HEK293 (cell line): ENCODE results near the gene HGD.

Source experiments
- ZNF121 ChIP-seq: fragments of 450-650 bp; formaldehyde crosslinking; IDR thresholded peaks from 2 replicates; pipeline ENCODE4 v1.5.1; 2016; ENCODE audit warnings: missing biosample characterization, missing genetic modification characterization
- ZNF140 ChIP-seq: fragments of 450-650 bp; formaldehyde crosslinking; IDR thresholded peaks from 2 replicates; pipeline ENCODE4 v1.5.1; 2016; ENCODE audit warnings: missing biosample characterization, missing genetic modification characterization
- ZNF175 ChIP-seq: fragments of 450-650 bp; formaldehyde crosslinking; IDR thresholded peaks from 2 replicates; pipeline ENCODE4 v1.5.1; 2016; ENCODE audit warnings: missing biosample characterization, missing genetic modification characterization
- ZNF239 ChIP-seq: fragments of 450-650 bp; formaldehyde crosslinking; IDR thresholded peaks from 2 replicates; pipeline ENCODE4 v1.5.1; 2016; ENCODE audit warnings: missing biosample characterization, missing genetic modification characterization
- ZSCAN23 ChIP-seq: fragments of 450-650 bp; formaldehyde crosslinking; IDR thresholded peaks from 2 replicates; pipeline ENCODE4 v1.5.1; 2016; ENCODE audit warnings: missing biosample characterization, missing genetic modification characterization
- TF ChIP-seq, protein P1 (sequence below): fragments of 450-650 bp; formaldehyde crosslinking; IDR thresholded peaks from 2 replicates; pipeline ENCODE4 v1.5.1; 2016; ENCODE audit warnings: missing biosample characterization, missing genetic modification characterization, low read depth
- TF ChIP-seq, protein P2 (sequence below): fragments of 450-650 bp; formaldehyde crosslinking; IDR thresholded peaks from 2 replicates; pipeline ENCODE4 v1.5.1; 2016; ENCODE audit warnings: missing biosample characterization, missing genetic modification characterization
- TF ChIP-seq, protein P3 (sequence below): fragments of 450-650 bp; formaldehyde crosslinking; IDR thresholded peaks from 2 replicates; pipeline ENCODE4 v1.5.1; 2016; ENCODE audit warnings: missing biosample characterization, missing genetic modification characterization
- TF ChIP-seq, protein P4 (sequence below): IDR thresholded peaks from 2 replicates; pipeline ENCODE4 v1.6.1; 2011; ENCODE audit warnings: mild to moderate bottlenecking, low read depth, low read length, borderline replicate concordance

DNA sequence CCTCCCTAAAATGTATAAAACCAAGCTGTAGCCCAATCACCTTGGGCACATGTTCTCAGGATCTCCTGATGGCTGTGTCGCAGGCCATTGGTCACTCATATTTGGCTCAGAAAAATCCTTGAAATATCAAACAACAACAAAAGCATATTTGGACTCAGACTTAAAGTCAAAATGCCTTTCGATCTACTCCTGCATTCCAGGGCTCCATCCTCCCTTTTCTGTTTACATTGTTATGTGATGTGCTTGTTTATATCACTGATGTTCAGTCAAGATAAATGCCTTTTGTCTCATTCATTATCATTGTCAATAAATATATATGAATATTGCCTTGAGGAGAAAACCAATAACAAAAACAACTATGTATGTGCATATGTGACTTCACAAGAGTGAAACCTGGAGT lies 31.7 kb downstream of the HGD start:
- TF ChIP-seq ZSCAN23 (tag by site-specific recombination): no peak
- TF ChIP-seq, protein P1, sequence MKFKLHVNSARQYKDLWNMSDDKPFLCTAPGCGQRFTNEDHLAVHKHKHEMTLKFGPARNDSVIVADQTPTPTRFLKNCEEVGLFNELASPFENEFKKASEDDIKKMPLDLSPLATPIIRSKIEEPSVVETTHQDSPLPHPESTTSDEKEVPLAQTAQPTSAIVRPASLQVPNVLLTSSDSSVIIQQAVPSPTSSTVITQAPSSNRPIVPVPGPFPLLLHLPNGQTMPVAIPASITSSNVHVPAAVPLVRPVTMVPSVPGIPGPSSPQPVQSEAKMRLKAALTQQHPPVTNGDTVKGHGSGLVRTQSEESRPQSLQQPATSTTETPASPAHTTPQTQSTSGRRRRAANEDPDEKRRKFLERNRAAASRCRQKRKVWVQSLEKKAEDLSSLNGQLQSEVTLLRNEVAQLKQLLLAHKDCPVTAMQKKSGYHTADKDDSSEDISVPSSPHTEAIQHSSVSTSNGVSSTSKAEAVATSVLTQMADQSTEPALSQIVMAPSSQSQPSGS (tag by site-specific recombination): no peak
- TF ChIP-seq, protein P2, sequence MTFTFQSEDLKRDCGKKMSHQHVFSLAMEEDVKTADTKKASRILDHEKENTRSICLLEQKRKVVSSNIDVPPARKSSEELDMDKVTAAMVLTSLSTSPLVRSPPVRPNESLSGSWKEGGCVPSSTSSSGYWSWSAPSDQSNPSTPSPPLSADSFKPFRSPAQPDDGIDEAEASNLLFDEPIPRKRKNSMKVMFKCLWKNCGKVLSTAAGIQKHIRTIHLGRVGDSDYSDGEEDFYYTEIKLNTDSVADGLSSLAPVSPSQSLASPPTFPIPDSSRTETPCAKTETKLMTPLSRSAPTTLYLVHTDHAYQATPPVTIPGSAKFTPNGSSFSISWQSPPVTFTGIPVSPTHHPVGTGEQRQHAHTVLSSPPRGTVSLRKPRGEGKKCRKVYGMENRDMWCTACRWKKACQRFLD (tag by site-specific recombination): no peak
- no peak for TF ChIP-seq ZNF121 (tag by site-specific recombination)
- TF ChIP-seq, protein P3, sequence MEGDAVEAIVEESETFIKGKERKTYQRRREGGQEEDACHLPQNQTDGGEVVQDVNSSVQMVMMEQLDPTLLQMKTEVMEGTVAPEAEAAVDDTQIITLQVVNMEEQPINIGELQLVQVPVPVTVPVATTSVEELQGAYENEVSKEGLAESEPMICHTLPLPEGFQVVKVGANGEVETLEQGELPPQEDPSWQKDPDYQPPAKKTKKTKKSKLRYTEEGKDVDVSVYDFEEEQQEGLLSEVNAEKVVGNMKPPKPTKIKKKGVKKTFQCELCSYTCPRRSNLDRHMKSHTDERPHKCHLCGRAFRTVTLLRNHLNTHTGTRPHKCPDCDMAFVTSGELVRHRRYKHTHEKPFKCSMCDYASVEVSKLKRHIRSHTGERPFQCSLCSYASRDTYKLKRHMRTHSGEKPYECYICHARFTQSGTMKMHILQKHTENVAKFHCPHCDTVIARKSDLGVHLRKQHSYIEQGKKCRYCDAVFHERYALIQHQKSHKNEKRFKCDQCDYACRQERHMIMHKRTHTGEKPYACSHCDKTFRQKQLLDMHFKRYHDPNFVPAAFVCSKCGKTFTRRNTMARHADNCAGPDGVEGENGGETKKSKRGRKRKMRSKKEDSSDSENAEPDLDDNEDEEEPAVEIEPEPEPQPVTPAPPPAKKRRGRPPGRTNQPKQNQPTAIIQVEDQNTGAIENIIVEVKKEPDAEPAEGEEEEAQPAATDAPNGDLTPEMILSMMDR: no peak
- TF ChIP-seq ZNF175: no peak
- no peak for TF ChIP-seq ZNF239 (tag by site-specific recombination)
- no peak for TF ChIP-seq ZNF140
- TF ChIP-seq, protein P4, sequence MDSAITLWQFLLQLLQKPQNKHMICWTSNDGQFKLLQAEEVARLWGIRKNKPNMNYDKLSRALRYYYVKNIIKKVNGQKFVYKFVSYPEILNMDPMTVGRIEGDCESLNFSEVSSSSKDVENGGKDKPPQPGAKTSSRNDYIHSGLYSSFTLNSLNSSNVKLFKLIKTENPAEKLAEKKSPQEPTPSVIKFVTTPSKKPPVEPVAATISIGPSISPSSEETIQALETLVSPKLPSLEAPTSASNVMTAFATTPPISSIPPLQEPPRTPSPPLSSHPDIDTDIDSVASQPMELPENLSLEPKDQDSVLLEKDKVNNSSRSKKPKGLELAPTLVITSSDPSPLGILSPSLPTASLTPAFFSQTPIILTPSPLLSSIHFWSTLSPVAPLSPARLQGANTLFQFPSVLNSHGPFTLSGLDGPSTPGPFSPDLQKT: no peak
